ENCODE data around the gene CCDC90B. TPM values are rescaled to one million over a fixed set of nuclear protein-coding genes. Genes with fewer than 3 reads are reported as not detected.

The CCDC90B gene
- total RNA-seq, 1 experiment from 2014 or later, result 35.9 TPM

- H3K4me3 Mint-ChIP-seq, result no peak overlapping the region
- Histone ChIP-seq H3K79me1 (ENCODE audit: insufficient read depth, low read depth, low read length, poor library complexity, severe bottlenecking) (no peaks in the 10 kb centered on the region), H2AK5ac (ENCODE audit: insufficient read length, low read length) (no peak overlapping the region), H3K79me2 (ENCODE audit: insufficient read depth, low read length) (no peaks in the 10 kb centered on the region), H4K5ac (ENCODE audit: insufficient read length, low read depth, low read length) (no peak overlapping the region), H3T11ph (ENCODE audit: low read length) (no peak overlapping the region), H2BK12ac (ENCODE audit: insufficient read length, low read depth, low read length) (no peak overlapping the region), H2BK20ac (ENCODE audit: low read depth, low read length, poor library complexity, severe bottlenecking) (no peak overlapping the region), H3K4me2 (ENCODE audit: insufficient read depth, insufficient read length, low read length) (no peak overlapping the region), H3K4me1 (ENCODE audit: insufficient read depth, low read length) (no peaks in the 10 kb centered on the region), H4K20me1 (ENCODE audit: control insufficient read depth, insufficient read depth, insufficient read length) (no peaks in the 10 kb centered on the region), H3K9me3 (ENCODE audit: control insufficient read depth, low read depth, low read length) (no peaks in the 10 kb centered on the region), H2AFZ (ENCODE audit: low read length) (no peak overlapping the region), H2BK120ac (ENCODE audit: low read depth, low read length, poor library complexity, severe bottlenecking) (no peak overlapping the region), H4K91ac (ENCODE audit: insufficient read length, low read depth, low read length) (no peak overlapping the region), H3K18ac (ENCODE audit: insufficient read length, low read depth, low read length) (no peak overlapping the region), H3K4ac (ENCODE audit: low read depth, low read length) (no peak overlapping the region), H3K23me2 (ENCODE audit: insufficient read length, low read depth, low read length, poor library complexity, severe bottlenecking) (no peaks in the 10 kb centered on the region), H3K27me3 (ENCODE audit: insufficient read depth, low read length) (no peaks in the 10 kb centered on the region), H3K27ac (ENCODE audit: insufficient read length, low read depth, low read length) (no peak overlapping the region), H2BK15ac (ENCODE audit: low read depth, low read length) (no peak overlapping the region), H3K14ac (ENCODE audit: insufficient read depth, low read length) (no peak overlapping the region), H3K56ac (ENCODE audit: insufficient read length, low read depth, low read length) (no peak overlapping the region), H3K9ac (ENCODE audit: extremely low read depth, insufficient read length, low read length) (no peak overlapping the region), H3K23ac (ENCODE audit: insufficient read length, low read depth, low read length) (no peak overlapping the region), H2BK5ac (ENCODE audit: insufficient read length, low read length) (no peak overlapping the region), H4K8ac (replicated peaks; ENCODE audit: insufficient read length, low read depth, low read length) (no peak overlapping the region)
- peaks cover 0 to 5% of the 10 kb centered on the region in 2 experiments; a peak in 1 of 4 replicates for H3K4me1 Mint-ChIP-seq
- H3K36me3 Mint-ChIP-seq (ENCODE audit: insufficient read depth in 1 of 3, low read depth in 3 of 3), result peaks cover 0 to 2% (median 0%) of the 10 kb centered on the region in 3 experiments; a peak in 1 of 7 replicates
- no peak for DNase-seq
- TF ChIP-seq, protein P1, sequence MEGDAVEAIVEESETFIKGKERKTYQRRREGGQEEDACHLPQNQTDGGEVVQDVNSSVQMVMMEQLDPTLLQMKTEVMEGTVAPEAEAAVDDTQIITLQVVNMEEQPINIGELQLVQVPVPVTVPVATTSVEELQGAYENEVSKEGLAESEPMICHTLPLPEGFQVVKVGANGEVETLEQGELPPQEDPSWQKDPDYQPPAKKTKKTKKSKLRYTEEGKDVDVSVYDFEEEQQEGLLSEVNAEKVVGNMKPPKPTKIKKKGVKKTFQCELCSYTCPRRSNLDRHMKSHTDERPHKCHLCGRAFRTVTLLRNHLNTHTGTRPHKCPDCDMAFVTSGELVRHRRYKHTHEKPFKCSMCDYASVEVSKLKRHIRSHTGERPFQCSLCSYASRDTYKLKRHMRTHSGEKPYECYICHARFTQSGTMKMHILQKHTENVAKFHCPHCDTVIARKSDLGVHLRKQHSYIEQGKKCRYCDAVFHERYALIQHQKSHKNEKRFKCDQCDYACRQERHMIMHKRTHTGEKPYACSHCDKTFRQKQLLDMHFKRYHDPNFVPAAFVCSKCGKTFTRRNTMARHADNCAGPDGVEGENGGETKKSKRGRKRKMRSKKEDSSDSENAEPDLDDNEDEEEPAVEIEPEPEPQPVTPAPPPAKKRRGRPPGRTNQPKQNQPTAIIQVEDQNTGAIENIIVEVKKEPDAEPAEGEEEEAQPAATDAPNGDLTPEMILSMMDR (conservative IDR thresholded peaks at IDR 0.05), result no peak
- peaks cover 2% of the 10 kb centered on the region; the same call in 1 of the 2 replicates for H3K27me3 Mint-ChIP-seq (ENCODE audit: low read depth)
- H3K27ac Mint-ChIP-seq, result no peak overlapping the region
- peaks cover 7 to 8% of the 10 kb centered on the region in 2 experiments; a peak in 3 of 5 replicates for H3K9me3 Mint-ChIP-seq
Observed at GRCh38 chr11:83312430-83312829, 26.3 kb upstream of the CCDC90B start.
